CD4-positive, CD25-positive, alpha-beta regulatory T cell (primary cell): ENCODE measurements around the gene YTHDF1. TPM values are rescaled to one million over a fixed set of nuclear protein-coding genes. Genes with fewer than 3 reads are reported as not detected.

Experiments used
- polyA plus RNA-seq, 4 donors: library from polyadenylated mRNA; unstranded; fragments of 300-500 nt; fragmentation: Illumina TruSeq; gene quantifications; one replicate each; pipeline ENCODE4 v1.2.3, GENCODE V29; 2021
- total RNA-seq: library from RNA; stranded (reverse); gene quantifications from one replicate; pipeline ENCODE4 v1.2.3, GENCODE V29; 2022

The YTHDF1 gene
- total and polyA plus RNA-seq, 5 donors from 2014 or later: 28.5 to 38.4 (median 33.5) TPM

Other genes with a start within 250 kb of the YTHDF1 start
- gene BHLHE23, start 209.2 kb downstream of the YTHDF1 start, total RNA-seq: not detected
- gene BHLHE23, start 209.2 kb downstream of the YTHDF1 start, polyA plus RNA-seq: not detected
- not detected for gene BIRC7, start 19.8 kb upstream of the YTHDF1 start, total RNA-seq
- not detected for gene BIRC7, start 19.8 kb upstream of the YTHDF1 start, polyA plus RNA-seq
- gene NKAIN4, start 38.3 kb upstream of the YTHDF1 start, total RNA-seq: not detected
- gene NKAIN4, start 38.3 kb upstream of the YTHDF1 start, polyA plus RNA-seq: not detected
- gene ARFGAP1, start 56.7 kb upstream of the YTHDF1 start, total RNA-seq: 123 TPM
- 10 to 100 TPM; 17.9 to 22.3 (median 20.6) TPM for gene ARFGAP1, start 56.7 kb upstream of the YTHDF1 start, polyA plus RNA-seq
- gene COL20A1, start 77.1 kb upstream of the YTHDF1 start, total RNA-seq: 0.20 TPM
- gene COL20A1, start 77.1 kb upstream of the YTHDF1 start, polyA plus RNA-seq: not detected
- gene CHRNA4, start 145.2 kb upstream of the YTHDF1 start, total RNA-seq: not detected
- not detected for gene CHRNA4, start 145.2 kb upstream of the YTHDF1 start, polyA plus RNA-seq